GM19324 (cell line): ENCODE results near the gene SERPINB2.
"Not testable (repeated sequence)": the region's sequence is repeated elsewhere in the genome, so short reads cannot be mapped to it uniquely, and the experiment has no call there.

ENCODE experiments used
- ATAC-seq: cut with Tn5 transposase; IDR thresholded peaks from one replicate; pipeline ENCODE4 v1.9.1; 2021; ENCODE audit warnings: mild to moderate bottlenecking, moderate library complexity; ENCODE audit not compliant: unreplicated experiment, low FRiP score

The SERPINB2 gene

GRCh38 chr18:63930773-63931354 lies 43.4 kb downstream of the SERPINB2 start:
- ATAC-seq: no peak

GRCh38 chr18:63936156-63936931 lies 48.8 kb downstream of the SERPINB2 start:
- peak; percentile 99 for ATAC-seq

GRCh38 chr18:63936932-63937393 lies 49.5 kb downstream of the SERPINB2 start:
- no peak for ATAC-seq

- ATAC-seq: no peak
Measured at GRCh38 chr18:63940008-63940407, 52.5 kb downstream of the SERPINB2 start.

- ATAC-seq: not testable (repeated sequence)
Measured at GRCh38 chr18:63940543-63941050, 53.1 kb downstream of the SERPINB2 start.

- no peak for ATAC-seq
Measured at GRCh38 chr18:63947051-63947790, 59.7 kb downstream of the SERPINB2 start.

- peak; percentile 94 for ATAC-seq
Measured at GRCh38 chr18:63949068-63949737, 61.7 kb downstream of the SERPINB2 start, which contains the start of gene HMSD. TSS of gene HMSD (plus strand) at chr18:63949301. CDS start at chr18:63953456, 4,155 bp downstream.

GRCh38 chr18:63951302-63951705 lies 63.8 kb downstream of the SERPINB2 start:
- ATAC-seq: no peak
